ENCODE results near the gene SLC25A12.

SLC25A12 gene

DNA sequence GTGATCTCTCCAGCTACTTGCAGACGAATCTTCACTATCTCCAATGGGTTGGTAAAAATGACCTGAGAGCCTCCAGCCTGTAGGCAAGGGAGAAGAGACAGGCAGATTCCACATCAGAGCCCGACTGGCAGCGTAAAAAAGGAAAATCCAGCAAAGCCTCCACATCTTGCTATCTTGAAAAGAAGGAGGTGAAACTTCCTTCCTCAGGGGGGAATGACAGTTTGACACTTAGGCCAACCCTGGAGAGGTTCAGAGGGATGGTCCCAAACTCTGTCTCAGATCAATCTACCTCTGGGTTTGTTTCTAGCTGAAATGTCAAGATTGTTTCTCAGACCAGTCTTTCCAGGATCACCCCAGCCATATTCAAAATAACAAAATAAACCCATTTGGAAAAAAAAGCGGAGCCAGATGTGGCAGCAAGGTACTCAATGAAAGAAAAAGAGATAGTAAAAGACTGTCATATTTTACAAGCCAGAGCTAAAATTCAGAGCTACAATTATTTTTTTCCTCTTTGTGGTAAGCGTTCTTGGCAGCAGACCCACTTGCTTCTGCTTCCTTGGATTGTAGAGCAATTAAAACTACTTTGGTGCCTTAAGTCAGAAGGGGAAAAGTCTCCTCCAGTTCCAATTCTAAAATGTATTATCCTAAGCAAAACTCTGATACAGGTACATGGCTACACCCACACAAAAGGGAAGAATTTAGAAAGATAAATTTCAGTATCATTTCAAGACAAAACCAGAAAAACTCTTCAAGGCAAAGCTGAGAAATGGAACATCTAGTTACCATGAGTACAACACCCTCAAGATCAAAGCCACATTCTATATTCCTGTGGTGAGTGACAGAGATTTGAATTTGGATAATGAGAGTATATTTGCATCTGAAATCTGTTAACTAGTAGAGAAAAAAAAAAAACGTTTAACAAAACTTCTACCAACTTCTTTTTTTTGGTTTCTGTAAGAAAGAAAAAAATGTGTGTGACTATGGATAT, 100.1 kb downstream of the SLC25A12 start:
- Histone ChIP-seq H3K4me1 (ENCODE audit: control insufficient read depth in 5 of 5, insufficient read depth in 5 of 5, low read length in 5 of 5) (no peaks in the 10 kb centered on the region), H3K9me3 (ENCODE audit: control insufficient read depth in 5 of 5, low read length in 5 of 5) (no peaks in the 10 kb centered on the region), H3K36me3 (ENCODE audit: control insufficient read depth in 5 of 5, insufficient read depth in 5 of 5, low read length in 5 of 5) (peaks cover 7 to 24% (median 20%) of the 10 kb centered on the region in 5 donors)

DNA sequence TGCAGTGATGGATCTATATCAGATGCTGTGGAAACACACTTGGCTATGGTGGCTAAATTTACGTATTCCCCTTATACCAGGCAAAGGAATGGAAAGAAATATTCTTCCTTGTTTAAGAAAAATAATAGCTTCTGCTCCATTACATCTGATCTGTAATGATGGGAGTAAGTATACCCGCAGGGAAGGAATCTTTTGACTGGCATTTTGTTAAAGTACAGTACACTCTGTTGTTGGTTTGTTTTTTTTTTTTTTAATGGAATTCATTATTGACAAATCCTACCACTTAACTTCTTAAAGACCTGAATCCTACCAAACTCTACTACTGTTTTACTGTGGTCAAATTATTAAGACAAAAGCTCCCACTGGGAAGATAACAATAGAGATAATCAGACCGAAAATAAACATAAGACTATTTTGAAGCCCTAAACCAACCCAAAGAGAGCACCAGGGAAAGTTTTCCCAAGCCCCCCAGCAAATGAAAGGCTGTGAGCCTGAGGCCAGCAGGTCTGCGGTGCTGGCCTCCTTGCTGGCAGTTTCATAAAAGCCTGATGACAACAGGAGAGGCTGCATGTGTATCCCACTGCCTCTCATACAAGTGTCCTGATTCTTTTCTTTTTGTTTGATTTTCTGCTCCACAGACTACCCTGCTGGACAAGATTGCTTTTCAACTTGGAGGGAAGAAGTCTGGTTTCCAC, 101.0 kb downstream of the SLC25A12 start:
- Histone ChIP-seq H3K4me3 (ENCODE audit: low read depth in 1 of 5, low read length in 5 of 5) (no peak overlapping the region), H3K9ac (ENCODE audit: low read length in 5 of 5) (no peak overlapping the region), H3K36me3 (ENCODE audit: control insufficient read depth in 5 of 5, insufficient read depth in 5 of 5, low read length in 5 of 5) (peaks cover 7 to 28% (median 20%) of the 10 kb centered on the region in 5 donors)

More for the DNA sequence above, 100.1 kb downstream of the SLC25A12 start:
- no peaks in the 10 kb centered on the region for H3K27me3 ChIP-seq (ENCODE audit: control insufficient read depth in 5 of 5, insufficient read depth in 4 of 5, low read length in 5 of 5)
- no peak overlapping the region for H3K9ac ChIP-seq (ENCODE audit: low read length in 5 of 5)
- H3K4me3 ChIP-seq (ENCODE audit: low read depth in 1 of 5, low read length in 5 of 5), result no peak overlapping the region
- H3K27ac ChIP-seq (ENCODE audit: low read depth, low read length), result no peak overlapping the region

DNA sequence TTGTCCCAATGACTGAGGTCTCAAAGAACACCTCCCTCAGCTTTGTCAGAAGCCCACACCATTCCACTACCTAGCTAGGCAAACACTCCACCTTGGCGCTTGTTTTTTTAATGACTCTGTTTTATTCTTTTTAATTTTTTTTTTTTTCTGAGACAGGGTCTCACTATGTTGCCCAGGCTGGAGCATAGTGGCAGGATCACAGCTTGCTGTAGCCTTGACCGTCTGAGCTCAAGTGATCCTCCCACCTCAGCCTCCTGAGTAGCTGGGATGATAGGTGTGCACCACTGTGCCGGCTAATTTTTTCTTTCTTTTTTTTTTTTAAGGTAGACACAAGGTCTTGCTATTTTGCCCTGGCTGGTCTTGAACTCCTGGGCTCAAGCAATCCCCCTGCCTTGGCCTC, 101.9 kb downstream of the SLC25A12 start:
- Histone ChIP-seq H3K27ac (ENCODE audit: low read depth, low read length) (no peak overlapping the region), H3K9ac (ENCODE audit: low read length in 5 of 5) (no peak overlapping the region), H3K36me3 (ENCODE audit: control insufficient read depth in 5 of 5, insufficient read depth in 5 of 5, low read length in 5 of 5) (peaks cover 10 to 34% (median 26%) of the 10 kb centered on the region in 5 donors), H3K4me3 (ENCODE audit: low read depth in 1 of 5, low read length in 5 of 5) (no peak overlapping the region), H3K9me3 (ENCODE audit: control insufficient read depth in 5 of 5, low read length in 5 of 5) (no peaks in the 10 kb centered on the region), H3K27me3 (ENCODE audit: control insufficient read depth in 5 of 5, insufficient read depth in 4 of 5, low read length in 5 of 5) (no peaks in the 10 kb centered on the region), H3K4me1 (ENCODE audit: control insufficient read depth in 5 of 5, insufficient read depth in 5 of 5, low read length in 5 of 5) (peaks cover 0 to 5% (median 0%) of the 10 kb centered on the region in 5 donors)

More for the DNA sequence above, 101.0 kb downstream of the SLC25A12 start:
- no peaks in the 10 kb centered on the region for H3K27me3 ChIP-seq (ENCODE audit: control insufficient read depth in 5 of 5, insufficient read depth in 4 of 5, low read length in 5 of 5)
- H3K4me1 ChIP-seq (ENCODE audit: control insufficient read depth in 5 of 5, insufficient read depth in 5 of 5, low read length in 5 of 5), result peaks cover 0 to 5% (median 0%) of the 10 kb centered on the region in 5 donors
- H3K9me3 ChIP-seq (ENCODE audit: control insufficient read depth in 5 of 5, low read length in 5 of 5), result no peaks in the 10 kb centered on the region
- no peak overlapping the region for H3K27ac ChIP-seq (ENCODE audit: low read depth, low read length)

DNA sequence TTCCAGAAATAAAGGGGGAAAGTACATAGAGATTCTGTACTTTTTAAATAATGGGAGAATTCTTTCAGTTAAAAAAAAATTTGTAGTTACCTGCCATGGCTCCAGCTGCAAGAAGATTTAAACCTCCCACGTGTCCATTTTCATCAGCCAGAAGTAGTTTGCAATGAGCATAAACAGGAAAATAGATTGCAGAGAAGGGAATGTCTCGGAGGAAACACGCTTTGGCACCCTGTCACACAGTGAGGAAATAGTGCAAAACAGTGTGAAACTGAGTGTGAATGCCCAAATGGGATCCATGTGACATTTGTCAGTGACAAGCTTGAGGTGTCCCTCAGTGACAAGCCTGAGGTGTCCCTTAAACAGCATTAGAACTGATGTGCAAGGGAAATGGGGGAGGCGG, 102.7 kb downstream of the SLC25A12 start:
- Histone ChIP-seq H3K36me3 (ENCODE audit: control insufficient read depth in 5 of 5, insufficient read depth in 5 of 5, low read length in 5 of 5) (peaks cover 15 to 42% (median 34%) of the 10 kb centered on the region in 5 donors), H3K27me3 (ENCODE audit: control insufficient read depth in 5 of 5, insufficient read depth in 4 of 5, low read length in 5 of 5) (no peaks in the 10 kb centered on the region), H3K9ac (ENCODE audit: low read length in 5 of 5) (no peak overlapping the region), H3K4me1 (ENCODE audit: control insufficient read depth in 5 of 5, insufficient read depth in 5 of 5, low read length in 5 of 5) (peaks cover 0 to 5% (median 0%) of the 10 kb centered on the region in 5 donors), H3K27ac (ENCODE audit: low read depth, low read length) (no peak overlapping the region), H3K9me3 (ENCODE audit: control insufficient read depth in 5 of 5, low read length in 5 of 5) (no peaks in the 10 kb centered on the region), H3K4me3 (ENCODE audit: low read depth in 1 of 5, low read length in 5 of 5) (no peak overlapping the region)

DNA sequence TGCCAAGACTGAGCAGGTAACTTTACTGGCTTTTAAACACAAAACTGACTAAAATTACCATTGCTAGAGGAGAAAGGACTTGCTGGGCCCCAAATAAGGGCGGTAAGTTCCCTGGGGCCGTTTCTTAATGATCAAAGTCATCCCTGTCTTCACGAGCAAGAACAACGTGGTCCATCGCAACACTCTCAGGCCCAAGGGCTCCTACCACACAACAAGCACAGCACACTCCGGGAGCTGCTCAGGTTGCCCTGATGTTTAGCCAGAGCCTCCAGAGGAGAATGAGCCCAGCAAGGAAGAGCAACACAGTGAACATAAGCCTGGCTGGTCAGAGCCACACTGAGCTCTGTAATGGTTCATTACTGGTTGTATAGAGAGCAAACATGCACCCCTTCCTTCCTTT, 104.1 kb downstream of the SLC25A12 start:
- no peak overlapping the region for H3K4me3 ChIP-seq (ENCODE audit: low read depth in 1 of 5, low read length in 5 of 5)
- H3K27ac ChIP-seq (ENCODE audit: low read depth, low read length), result no peak overlapping the region
- H3K9me3 ChIP-seq (ENCODE audit: control insufficient read depth in 5 of 5, low read length in 5 of 5), result no peaks in the 10 kb centered on the region
- H3K4me1 ChIP-seq (ENCODE audit: control insufficient read depth in 5 of 5, insufficient read depth in 5 of 5, low read length in 5 of 5), result peaks cover 0 to 5% (median 0%) of the 10 kb centered on the region in 5 donors
- H3K27me3 ChIP-seq (ENCODE audit: control insufficient read depth in 5 of 5, insufficient read depth in 4 of 5, low read length in 5 of 5), result no peaks in the 10 kb centered on the region
- peaks cover 16 to 52% (median 43%) of the 10 kb centered on the region in 5 donors for H3K36me3 ChIP-seq (ENCODE audit: control insufficient read depth in 5 of 5, insufficient read depth in 5 of 5, low read length in 5 of 5)
- no peak overlapping the region for H3K9ac ChIP-seq (ENCODE audit: low read length in 5 of 5)

DNA sequence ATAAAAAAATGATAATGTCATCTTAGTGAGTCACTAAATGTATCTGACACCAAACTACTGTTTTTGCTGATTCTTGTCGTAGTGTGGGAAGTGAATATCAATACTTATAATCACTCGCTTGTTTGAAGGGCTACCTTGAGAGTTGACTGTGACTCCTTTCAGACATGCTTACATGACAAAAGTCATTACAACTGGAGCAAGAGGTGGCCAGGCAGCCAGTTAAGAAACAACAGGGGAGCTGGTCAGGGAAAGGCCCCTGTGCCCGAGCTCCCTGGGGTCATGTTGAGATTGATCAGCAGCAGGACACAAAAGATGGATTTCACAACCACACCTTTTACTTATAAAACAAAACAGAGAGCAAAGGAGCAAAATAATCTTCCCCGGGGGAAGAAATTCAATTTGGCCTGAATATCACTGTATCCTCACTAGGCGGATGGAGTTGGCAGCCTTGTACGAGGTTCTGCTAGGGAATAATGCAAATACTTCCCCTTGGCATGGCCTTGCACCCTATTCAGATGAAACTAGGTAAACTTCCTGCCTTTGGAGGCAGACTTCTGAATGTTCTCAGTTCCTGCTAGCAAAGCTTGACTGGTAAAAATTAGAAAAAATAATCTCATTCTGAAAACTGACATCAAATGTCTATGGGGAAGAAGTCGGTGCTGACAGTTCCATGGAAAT, 105.6 kb downstream of the SLC25A12 start:
- Histone ChIP-seq H3K4me3 (ENCODE audit: low read depth in 1 of 5, low read length in 5 of 5) (no peak overlapping the region), H3K9me3 (ENCODE audit: control insufficient read depth in 5 of 5, low read length in 5 of 5) (no peaks in the 10 kb centered on the region), H3K9ac (ENCODE audit: low read length in 5 of 5) (no peak overlapping the region), H3K27me3 (ENCODE audit: control insufficient read depth in 5 of 5, insufficient read depth in 4 of 5, low read length in 5 of 5) (no peaks in the 10 kb centered on the region), H3K27ac (ENCODE audit: low read depth, low read length) (no peak overlapping the region), H3K36me3 (ENCODE audit: control insufficient read depth in 5 of 5, insufficient read depth in 5 of 5, low read length in 5 of 5) (peaks cover 30 to 66% (median 49%) of the 10 kb centered on the region in 5 donors), H3K4me1 (ENCODE audit: control insufficient read depth in 5 of 5, insufficient read depth in 5 of 5, low read length in 5 of 5) (peaks cover 0 to 5% (median 0%) of the 10 kb centered on the region in 5 donors)

DNA sequence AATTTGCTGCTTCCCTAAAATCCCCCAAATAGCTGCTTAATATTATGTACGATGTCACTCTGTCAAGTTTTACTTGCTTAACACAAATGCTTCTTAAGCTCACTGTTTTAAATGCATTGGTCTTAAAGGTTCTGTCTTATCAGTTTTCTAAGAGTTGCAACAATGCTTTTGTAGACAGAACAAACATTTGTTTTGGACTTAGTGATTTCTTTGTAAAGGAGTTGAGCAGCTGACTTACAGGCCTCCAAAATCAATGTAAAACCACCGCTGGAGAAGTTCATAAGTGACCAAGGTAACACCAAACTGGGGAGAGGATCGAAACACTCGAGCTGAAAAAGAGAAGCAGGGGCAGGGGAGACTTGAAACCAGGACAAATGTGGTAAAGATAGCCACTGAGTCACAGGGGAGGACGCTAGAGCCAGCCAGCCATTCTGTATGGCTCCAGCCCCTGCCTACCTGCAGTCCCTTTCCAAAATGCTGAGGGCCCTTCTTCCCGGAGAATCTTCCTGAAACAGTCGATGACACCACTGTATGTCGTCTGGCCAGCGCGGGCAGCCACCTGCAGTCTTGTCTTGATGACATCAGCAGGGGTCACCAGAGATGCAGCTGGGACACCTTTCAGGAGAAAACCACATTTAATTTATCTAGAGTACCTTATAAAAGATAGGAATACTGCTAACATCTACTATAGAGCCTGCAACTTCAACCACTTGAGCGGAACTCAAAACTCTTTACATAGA, 106.5 kb downstream of the SLC25A12 start:
- H3K4me3 ChIP-seq (ENCODE audit: low read depth in 1 of 5, low read length in 5 of 5), result no peak overlapping the region
- no peak overlapping the region for H3K27ac ChIP-seq (ENCODE audit: low read depth, low read length)
- H3K9ac ChIP-seq (ENCODE audit: low read length in 5 of 5), result no peak overlapping the region
- H3K4me1 ChIP-seq (ENCODE audit: control insufficient read depth in 5 of 5, insufficient read depth in 5 of 5, low read length in 5 of 5), result peaks cover 0 to 5% (median 0%) of the 10 kb centered on the region in 5 donors
- no peaks in the 10 kb centered on the region for H3K27me3 ChIP-seq (ENCODE audit: control insufficient read depth in 5 of 5, insufficient read depth in 4 of 5, low read length in 5 of 5)
- H3K9me3 ChIP-seq (ENCODE audit: control insufficient read depth in 5 of 5, low read length in 5 of 5), result peaks cover 0 to 2% (median 0%) of the 10 kb centered on the region in 5 donors
- H3K36me3 ChIP-seq (ENCODE audit: control insufficient read depth in 5 of 5, insufficient read depth in 5 of 5, low read length in 5 of 5), result peaks cover 32 to 66% (median 46%) of the 10 kb centered on the region in 5 donors

DNA sequence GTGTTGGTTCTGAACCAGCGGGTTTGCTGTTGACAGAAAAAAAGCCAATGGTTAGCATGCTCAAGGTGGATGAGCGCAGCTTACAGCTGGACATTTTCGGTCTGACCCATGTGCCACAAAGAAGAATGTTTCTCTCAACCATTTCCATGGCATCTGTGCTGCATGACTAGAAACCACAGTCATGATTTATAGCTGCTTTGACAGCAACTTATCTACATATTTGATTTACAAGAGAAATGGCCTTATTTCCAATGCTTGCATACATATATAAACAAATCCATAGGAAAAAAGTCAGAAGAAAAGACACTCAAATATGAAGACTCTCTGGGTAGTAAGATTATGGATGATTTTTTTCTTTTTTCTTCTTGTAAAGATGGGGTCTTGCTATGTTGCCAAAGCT, 108.6 kb downstream of the SLC25A12 start:
- peaks cover 0 to 2% (median 0%) of the 10 kb centered on the region in 5 donors for H3K9me3 ChIP-seq (ENCODE audit: control insufficient read depth in 5 of 5, low read length in 5 of 5)
- no peak overlapping the region for H3K9ac ChIP-seq (ENCODE audit: low read length in 5 of 5)
- H3K4me1 ChIP-seq (ENCODE audit: control insufficient read depth in 5 of 5, insufficient read depth in 5 of 5, low read length in 5 of 5), result peaks cover 0 to 5% (median 0%) of the 10 kb centered on the region in 5 donors
- H3K36me3 ChIP-seq (ENCODE audit: control insufficient read depth in 5 of 5, insufficient read depth in 5 of 5, low read length in 5 of 5), result peaks cover 35 to 60% (median 42%) of the 10 kb centered on the region in 5 donors
- no peaks in the 10 kb centered on the region for H3K27me3 ChIP-seq (ENCODE audit: control insufficient read depth in 5 of 5, insufficient read depth in 4 of 5, low read length in 5 of 5)
- H3K27ac ChIP-seq (ENCODE audit: low read depth, low read length), result no peak overlapping the region
- no peak overlapping the region for H3K4me3 ChIP-seq (ENCODE audit: low read depth in 1 of 5, low read length in 5 of 5)

DNA sequence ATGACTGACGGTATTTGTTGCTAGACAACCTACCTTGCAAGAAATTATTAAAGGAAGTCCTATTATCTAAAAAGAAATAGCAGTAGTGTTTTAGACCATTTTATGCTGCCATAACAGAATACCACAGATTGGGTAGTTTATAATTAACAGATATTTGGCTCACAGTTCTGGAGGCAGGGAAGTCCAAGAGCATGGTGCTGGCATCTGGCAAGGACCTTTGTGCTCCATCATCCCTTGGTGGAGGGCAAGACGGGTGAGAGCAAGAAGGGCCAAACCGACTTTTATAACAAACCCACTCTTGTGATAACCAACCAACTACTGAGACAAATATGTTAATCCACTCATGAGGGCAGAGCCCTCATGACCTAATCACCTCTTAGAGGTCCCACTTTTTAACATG, 115.5 kb downstream of the SLC25A12 start:
- peaks cover 0 to 11% (median 8%) of the 10 kb centered on the region in 5 donors for H3K36me3 ChIP-seq (ENCODE audit: control insufficient read depth in 5 of 5, insufficient read depth in 5 of 5, low read length in 5 of 5)
- no peak overlapping the region for H3K4me3 ChIP-seq (ENCODE audit: low read depth in 1 of 5, low read length in 5 of 5)
- no peak overlapping the region for H3K9ac ChIP-seq (ENCODE audit: low read length in 5 of 5)
- H3K9me3 ChIP-seq (ENCODE audit: control insufficient read depth in 5 of 5, low read length in 5 of 5), result peaks cover 0 to 7% (median 4%) of the 10 kb centered on the region in 5 donors
- H3K27ac ChIP-seq (ENCODE audit: low read depth, low read length), result no peak overlapping the region
- H3K4me1 ChIP-seq (ENCODE audit: control insufficient read depth in 5 of 5, insufficient read depth in 5 of 5, low read length in 5 of 5), result no peaks in the 10 kb centered on the region
- H3K27me3 ChIP-seq (ENCODE audit: control insufficient read depth in 5 of 5, insufficient read depth in 4 of 5, low read length in 5 of 5), result no peaks in the 10 kb centered on the region

Measured in subcutaneous abdominal adipose tissue (tissue), 5 donors.